HepG2 (cell line): ENCODE data around the gene CPNE5. TPM values are rescaled to one million over a fixed set of nuclear protein-coding genes. Genes with fewer than 3 reads are reported as not detected.

Source experiments
- BRCA1 ChIP-seq: sonication (generic); formaldehyde crosslinking; IDR thresholded peaks from 2 replicates; pipeline ENCODE4 v1.4.0; 2020; ENCODE audit warnings: missing genetic modification reagents
- FOXC1 ChIP-seq: sonication (generic); formaldehyde crosslinking; IDR thresholded peaks from 2 replicates; pipeline ENCODE4 v1.8.0; 2022; ENCODE audit warnings: mild to moderate bottlenecking, missing genetic modification reagents, borderline replicate concordance
- GATA4 ChIP-seq: sonication (generic); IDR thresholded peaks from 2 replicates; pipeline ENCODE4 v1.6.1; 2016; ENCODE audit warnings: antibody characterized with exemption, low read depth, borderline replicate concordance
- HHEX ChIP-seq: IDR thresholded peaks from 2 replicates; pipeline ENCODE4 v1.6.1; 2016; ENCODE audit warnings: control low read depth
- HNRNPK ChIP-seq: fragments of 200-400 bp; formaldehyde crosslinking; IDR thresholded peaks from 2 replicates; pipeline ENCODE4 v1.6.1; 2018; ENCODE audit warnings: low read length, low read depth, moderate library complexity, mild to moderate bottlenecking; ENCODE audit not compliant: poor library complexity, severe bottlenecking
- KDM4B ChIP-seq: sonication (generic); formaldehyde crosslinking; IDR thresholded peaks from 2 replicates; pipeline ENCODE4 v1.4.0; 2020; ENCODE audit warnings: missing genetic modification reagents
- NCOR1 ChIP-seq: fragments of 200-600 bp; sonication (generic); IDR thresholded peaks from 2 replicates; pipeline ENCODE4 v1.7.0; 2017; ENCODE audit warnings: antibody characterized with exemption, low read length, borderline replicate concordance
- NFE2L2 ChIP-seq: fragments of 150-350 bp; IDR thresholded peaks from 2 replicates; pipeline ENCODE4 v1.6.1; 2014; ENCODE audit warnings: low read length
- SAFB2 ChIP-seq: sonication (generic); formaldehyde crosslinking; IDR thresholded peaks from 2 replicates; pipeline ENCODE4 v1.5.1; 2020; ENCODE audit warnings: missing genetic modification reagents, low read depth, mild to moderate bottlenecking, borderline replicate concordance
- SIN3A ChIP-seq: IDR thresholded peaks from 2 replicates; pipeline ENCODE4 v1.6.1; 2011; ENCODE audit warnings: low read depth, mild to moderate bottlenecking, control low read depth, low read length, borderline replicate concordance
- STAT5B ChIP-seq: sonication (generic); formaldehyde crosslinking; IDR thresholded peaks from 2 replicates; pipeline ENCODE4 v1.4.0; 2020; ENCODE audit warnings: missing genetic modification reagents
- ZIK1 ChIP-seq: sonication (generic); formaldehyde crosslinking; IDR thresholded peaks from 2 replicates; pipeline ENCODE4 v1.5.0; 2020; ENCODE audit warnings: mild to moderate bottlenecking, low read depth, missing genetic modification reagents, borderline replicate concordance
- ZNF337 ChIP-seq: sonication (generic); formaldehyde crosslinking; IDR thresholded peaks from 2 replicates; pipeline ENCODE4 v1.5.1; 2020; ENCODE audit warnings: missing genetic modification reagents, low read depth, mild to moderate bottlenecking, borderline replicate concordance
- ZNF496 ChIP-seq: sonication (generic); formaldehyde crosslinking; IDR thresholded peaks from 2 replicates; pipeline ENCODE4 v1.8.1; 2023; ENCODE audit warnings: mild to moderate bottlenecking, moderate library complexity, missing genetic modification reagents; ENCODE audit not compliant: insufficient replicate concordance
- ZNF850 ChIP-seq: sonication (generic); formaldehyde crosslinking; conservative IDR thresholded peaks from 2 replicates; pipeline ENCODE4 v1.9.0; 2021; ENCODE audit warnings: mild to moderate bottlenecking, missing genetic modification reagents
- ZZZ3 ChIP-seq: sonication (generic); formaldehyde crosslinking; IDR thresholded peaks from 2 replicates; pipeline ENCODE4 v1.4.0; 2020; ENCODE audit warnings: missing genetic modification reagents, mild to moderate bottlenecking, borderline replicate concordance
- polyA plus RNA-seq, 8 experiments: library from polyadenylated mRNA; depleted of rRNA in 3 of 8; stranded (reverse) in 7 of 8; unstranded in 1 of 8; fragments of >200 nt; fragmentation: Illumina TruSeq in 4 of 8; extraction: Trizol in 4 of 8; gene quantifications; 2 replicates each; pipeline versions ENCODE4 v1.2.1 to v1.2.3, GENCODE V29; 2011 to 2016; ENCODE audit warnings: low read depth in 4 of 8, missing spikeins in 1 of 8, mixed read lengths in 1 of 8; ENCODE audit not compliant: insufficient read depth in 1 of 8
- total RNA-seq, 5 experiments: library from RNA; depleted of rRNA; stranded (reverse); fragments of >200 nt; fragmentation: Illumina TruSeq; extraction: Trizol; gene quantifications; 2 replicates each; pipeline ENCODE4 v1.2.3, GENCODE V29; 2016; ENCODE audit warnings: low read depth in 1 of 5
- TF ChIP-seq, protein P1 (sequence below): IDR thresholded peaks from 2 replicates; pipeline ENCODE4 v1.6.1; 2016; ENCODE audit warnings: missing compliant biosample characterization, missing genetic modification reagents, borderline replicate concordance
- TF ChIP-seq, protein P2 (sequence below): sonication (generic); formaldehyde crosslinking; IDR thresholded peaks from 2 replicates; pipeline ENCODE4 v1.4.0; 2020; ENCODE audit warnings: mild to moderate bottlenecking, missing genetic modification reagents
- TF ChIP-seq, protein P3 (sequence below): fragments of 450-650 bp; IDR thresholded peaks from 2 replicates; pipeline ENCODE4 v1.6.1; 2017; ENCODE audit warnings: mild to moderate bottlenecking

CPNE5 gene
- total and polyA plus RNA-seq, 2 of the 13 experiments (the other 11 are each of a cell fraction or from before 2014, with no cell fraction given): 0.16 TPM; not detected in 1

DNA sequence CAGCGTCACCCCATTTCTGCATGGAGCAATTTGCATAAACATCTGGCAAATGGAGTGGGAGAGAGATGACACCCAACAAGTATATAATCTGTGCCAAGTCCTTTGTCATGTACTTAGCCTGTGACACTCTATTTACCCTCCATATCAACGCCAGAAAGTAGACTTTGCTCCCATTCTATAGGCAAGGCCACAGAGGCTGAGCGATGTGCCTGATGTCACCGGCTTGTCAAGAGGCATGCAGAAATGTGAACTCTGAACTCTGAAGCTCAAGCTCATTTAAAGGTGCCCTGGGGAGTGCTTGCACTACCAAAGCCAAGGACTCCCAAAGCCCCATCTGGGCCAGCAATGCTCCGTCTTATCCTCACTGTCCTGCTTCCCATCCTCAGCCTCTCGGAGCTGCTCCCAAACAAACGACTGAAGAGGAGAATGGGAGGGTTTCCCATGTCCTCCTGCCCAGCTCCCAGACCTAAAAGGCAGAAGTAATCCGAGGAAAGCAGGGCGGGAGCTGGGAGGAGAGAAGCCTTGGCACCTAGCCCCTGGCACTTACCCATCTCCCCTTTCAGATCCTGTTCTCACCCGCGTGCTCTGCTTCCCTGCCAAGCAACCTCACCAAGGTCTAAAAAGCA is 9.2 kb downstream of the CPNE5 start (continued):
- TF ChIP-seq SAFB2 (CRISPR knock-in tag) (peak; percentile 79; the same call in 1 of the 2 replicates), ZNF496 (CRISPR knock-in tag) (no peak), ZIK1 (no peak), SIN3A (0 out of 2 replicates have a peak, but pooled peaks have one; percentile 39), HNRNPK (no peak), ZNF337 (no peak), STAT5B (CRISPR knock-in tag) (no peak), NCOR1 (peak; percentile 85), GATA4 (peak; percentile 52; the same call in 1 of the 2 replicates), NFE2L2 (no peak), FOXC1 (no peak), ZNF850 (0 out of 2 replicates have a peak, but pooled peaks have one; percentile 43), HHEX (no peak), ZZZ3 (CRISPR knock-in tag) (no peak), BRCA1 (CRISPR knock-in tag) (no peak), KDM4B (CRISPR knock-in tag) (no peak)
- TF ChIP-seq, protein P1, sequence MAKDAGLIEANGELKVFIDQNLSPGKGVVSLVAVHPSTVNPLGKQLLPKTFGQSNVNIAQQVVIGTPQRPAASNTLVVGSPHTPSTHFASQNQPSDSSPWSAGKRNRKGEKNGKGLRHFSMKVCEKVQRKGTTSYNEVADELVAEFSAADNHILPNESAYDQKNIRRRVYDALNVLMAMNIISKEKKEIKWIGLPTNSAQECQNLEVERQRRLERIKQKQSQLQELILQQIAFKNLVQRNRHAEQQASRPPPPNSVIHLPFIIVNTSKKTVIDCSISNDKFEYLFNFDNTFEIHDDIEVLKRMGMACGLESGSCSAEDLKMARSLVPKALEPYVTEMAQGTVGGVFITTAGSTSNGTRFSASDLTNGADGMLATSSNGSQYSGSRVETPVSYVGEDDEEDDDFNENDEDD (CRISPR knock-in tag): 0 out of 2 replicates have a peak, but pooled peaks have one; percentile 34
- TF ChIP-seq, protein P2, sequence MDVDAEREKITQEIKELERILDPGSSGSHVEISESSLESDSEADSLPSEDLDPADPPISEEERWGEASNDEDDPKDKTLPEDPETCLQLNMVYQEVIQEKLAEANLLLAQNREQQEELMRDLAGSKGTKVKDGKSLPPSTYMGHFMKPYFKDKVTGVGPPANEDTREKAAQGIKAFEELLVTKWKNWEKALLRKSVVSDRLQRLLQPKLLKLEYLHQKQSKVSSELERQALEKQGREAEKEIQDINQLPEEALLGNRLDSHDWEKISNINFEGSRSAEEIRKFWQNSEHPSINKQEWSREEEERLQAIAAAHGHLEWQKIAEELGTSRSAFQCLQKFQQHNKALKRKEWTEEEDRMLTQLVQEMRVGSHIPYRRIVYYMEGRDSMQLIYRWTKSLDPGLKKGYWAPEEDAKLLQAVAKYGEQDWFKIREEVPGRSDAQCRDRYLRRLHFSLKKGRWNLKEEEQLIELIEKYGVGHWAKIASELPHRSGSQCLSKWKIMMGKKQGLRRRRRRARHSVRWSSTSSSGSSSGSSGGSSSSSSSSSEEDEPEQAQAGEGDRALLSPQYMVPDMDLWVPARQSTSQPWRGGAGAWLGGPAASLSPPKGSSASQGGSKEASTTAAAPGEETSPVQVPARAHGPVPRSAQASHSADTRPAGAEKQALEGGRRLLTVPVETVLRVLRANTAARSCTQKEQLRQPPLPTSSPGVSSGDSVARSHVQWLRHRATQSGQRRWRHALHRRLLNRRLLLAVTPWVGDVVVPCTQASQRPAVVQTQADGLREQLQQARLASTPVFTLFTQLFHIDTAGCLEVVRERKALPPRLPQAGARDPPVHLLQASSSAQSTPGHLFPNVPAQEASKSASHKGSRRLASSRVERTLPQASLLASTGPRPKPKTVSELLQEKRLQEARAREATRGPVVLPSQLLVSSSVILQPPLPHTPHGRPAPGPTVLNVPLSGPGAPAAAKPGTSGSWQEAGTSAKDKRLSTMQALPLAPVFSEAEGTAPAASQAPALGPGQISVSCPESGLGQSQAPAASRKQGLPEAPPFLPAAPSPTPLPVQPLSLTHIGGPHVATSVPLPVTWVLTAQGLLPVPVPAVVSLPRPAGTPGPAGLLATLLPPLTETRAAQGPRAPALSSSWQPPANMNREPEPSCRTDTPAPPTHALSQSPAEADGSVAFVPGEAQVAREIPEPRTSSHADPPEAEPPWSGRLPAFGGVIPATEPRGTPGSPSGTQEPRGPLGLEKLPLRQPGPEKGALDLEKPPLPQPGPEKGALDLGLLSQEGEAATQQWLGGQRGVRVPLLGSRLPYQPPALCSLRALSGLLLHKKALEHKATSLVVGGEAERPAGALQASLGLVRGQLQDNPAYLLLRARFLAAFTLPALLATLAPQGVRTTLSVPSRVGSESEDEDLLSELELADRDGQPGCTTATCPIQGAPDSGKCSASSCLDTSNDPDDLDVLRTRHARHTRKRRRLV (CRISPR knock-in tag): no peak
- TF ChIP-seq, protein P3, sequence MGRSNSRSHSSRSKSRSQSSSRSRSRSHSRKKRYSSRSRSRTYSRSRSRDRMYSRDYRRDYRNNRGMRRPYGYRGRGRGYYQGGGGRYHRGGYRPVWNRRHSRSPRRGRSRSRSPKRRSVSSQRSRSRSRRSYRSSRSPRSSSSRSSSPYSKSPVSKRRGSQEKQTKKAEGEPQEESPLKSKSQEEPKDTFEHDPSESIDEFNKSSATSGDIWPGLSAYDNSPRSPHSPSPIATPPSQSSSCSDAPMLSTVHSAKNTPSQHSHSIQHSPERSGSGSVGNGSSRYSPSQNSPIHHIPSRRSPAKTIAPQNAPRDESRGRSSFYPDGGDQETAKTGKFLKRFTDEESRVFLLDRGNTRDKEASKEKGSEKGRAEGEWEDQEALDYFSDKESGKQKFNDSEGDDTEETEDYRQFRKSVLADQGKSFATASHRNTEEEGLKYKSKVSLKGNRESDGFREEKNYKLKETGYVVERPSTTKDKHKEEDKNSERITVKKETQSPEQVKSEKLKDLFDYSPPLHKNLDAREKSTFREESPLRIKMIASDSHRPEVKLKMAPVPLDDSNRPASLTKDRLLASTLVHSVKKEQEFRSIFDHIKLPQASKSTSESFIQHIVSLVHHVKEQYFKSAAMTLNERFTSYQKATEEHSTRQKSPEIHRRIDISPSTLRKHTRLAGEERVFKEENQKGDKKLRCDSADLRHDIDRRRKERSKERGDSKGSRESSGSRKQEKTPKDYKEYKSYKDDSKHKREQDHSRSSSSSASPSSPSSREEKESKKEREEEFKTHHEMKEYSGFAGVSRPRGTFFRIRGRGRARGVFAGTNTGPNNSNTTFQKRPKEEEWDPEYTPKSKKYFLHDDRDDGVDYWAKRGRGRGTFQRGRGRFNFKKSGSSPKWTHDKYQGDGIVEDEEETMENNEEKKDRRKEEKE: no peak
